AG04450 (cell line): Measurements from ENCODE around the gene FABP1. TPM values are rescaled to one million over a fixed set of nuclear protein-coding genes. Genes with fewer than 3 reads are reported as not detected.

Experiments used
- CTCF ChIA-PET: fragments of 300-600, 350-600 bp; formaldehyde crosslinking; extraction: SDS; loops from one replicate; lab custom pipeline; 2022; ENCODE audit warnings: antibody characterized with exemption, inconsistent platforms; lab: Charles Lee
- POLR2A ChIA-PET: fragments of 350-600 bp; formaldehyde crosslinking; extraction: SDS; loops from one replicate; lab custom pipeline; 2021; ENCODE audit warnings: antibody characterized with exemption, inconsistent platforms; lab: Yijun Ruan, JAX
- DNase-seq: peaks from one replicate; pipeline ENCODE4 v3.0.0-alpha.2; 2011; ENCODE audit warnings: low read depth, low spot score
- H3K27ac ChIP-seq: one replicate; pipeline ENCODE4 v1.5.1; 2012; ENCODE audit warnings: low read depth, low read length, control low read depth
- H3K27me3 ChIP-seq: one replicate; pipeline ENCODE4 v1.6.0; 2012; ENCODE audit warnings: low read length; ENCODE audit not compliant: control insufficient read depth, insufficient read depth
- H3K4me3 ChIP-seq: 2 replicates; pipeline ENCODE4 v1.5.1; 2011; ENCODE audit warnings: mild to moderate bottlenecking, low read depth, low read length, control low read depth
- H3K9me3 ChIP-seq: 2 replicates; pipeline ENCODE4 v1.5.1; 2012; ENCODE audit warnings: low read length; ENCODE audit not compliant: control insufficient read depth, insufficient read depth
- CTCF ChIP-seq: IDR thresholded peaks from 2 replicates; pipeline ENCODE4 v1.5.1; 2011; ENCODE audit warnings: low read depth, low read length, control low read depth, inconsistent platforms
- polyA plus RNA-seq: library from polyadenylated mRNA; depleted of rRNA; stranded (reverse); fragments of >200 nt; gene quantifications from 2 replicates; pipeline ENCODE4 v1.2.3, GENCODE V29; 2011

FABP1 gene
- polyA plus RNA-seq, 1 experiment, result not detected

GRCh38 chr2:88097891-88098557, 29.8 kb downstream of the FABP1 start:
- Histone ChIP-seq H3K9me3 (no peaks in the 10 kb centered on the region), H3K4me3 (no peak overlapping the region), H3K27ac (no peak overlapping the region), H3K27me3 (peaks cover 5% of the 10 kb centered on the region)
- TF ChIP-seq CTCF, result no peak
- POLR2A ChIA-PET, result no interaction called here
- no peak for DNase-seq
- CTCF ChIA-PET, result no interaction called here

GRCh38 chr2:88097192-88097591, 30.7 kb downstream of the FABP1 start:
- Histone ChIP-seq H3K27me3 (peaks cover 5% of the 10 kb centered on the region), H3K27ac (no peak overlapping the region), H3K4me3 (no peak overlapping the region), H3K9me3 (no peaks in the 10 kb centered on the region)
- DNase-seq, result no peak
- no peak for TF ChIP-seq CTCF
- ChIA-PET POLR2A (no interaction called here), CTCF (no interaction called here)

GRCh38 chr2:88096708-88097107, 31.2 kb downstream of the FABP1 start:
- DNase-seq, result no peak
- Histone ChIP-seq H3K4me3 (no peak overlapping the region), H3K27ac (no peak overlapping the region), H3K27me3 (peaks cover 5% of the 10 kb centered on the region), H3K9me3 (no peaks in the 10 kb centered on the region)
- TF ChIP-seq CTCF, result no peak
- ChIA-PET CTCF (interaction anchor here (1.7 kb wide), 1 partner anchor 36 kb away, joined by 5 read pairs; no protein-coding TSS in a partner anchor), POLR2A (no interaction called here)

DNA sequence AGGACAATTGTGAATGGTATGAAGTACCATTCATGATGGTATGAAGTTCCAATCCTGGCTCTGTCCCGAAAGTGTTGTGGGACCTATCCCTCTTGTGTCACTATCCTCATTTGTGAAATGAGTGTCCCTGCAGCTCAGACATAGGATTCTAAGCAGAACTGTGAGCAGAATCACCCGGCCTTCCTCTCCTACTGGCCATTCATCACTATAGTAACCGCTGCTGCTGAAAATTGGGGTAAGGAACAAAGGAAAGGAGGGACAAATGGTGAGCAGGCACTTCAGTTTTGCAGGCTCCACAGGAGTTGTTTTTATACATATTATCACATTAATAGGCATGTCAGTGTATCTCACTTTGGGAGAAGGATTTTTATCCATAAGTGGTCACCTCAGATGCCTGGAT, 32.8 kb downstream of the FABP1 start:
- Histone ChIP-seq H3K27me3 (peaks cover 5% of the 10 kb centered on the region), H3K4me3 (no peak overlapping the region), H3K27ac (no peak overlapping the region), H3K9me3 (no peaks in the 10 kb centered on the region)
- ChIA-PET POLR2A (no interaction called here), CTCF (interaction anchor here (1.7 kb wide), 1 partner anchor 35 kb away, joined by 5 read pairs; no protein-coding TSS in a partner anchor)
- no peak for DNase-seq
- no peak for TF ChIP-seq CTCF

GRCh38 chr2:88092773-88093172, 35.1 kb downstream of the FABP1 start:
- Histone ChIP-seq H3K27me3 (peaks cover 8% of the 10 kb centered on the region), H3K4me3 (no peak overlapping the region), H3K9me3 (no peaks in the 10 kb centered on the region), H3K27ac (no peak overlapping the region)
- TF ChIP-seq CTCF, result no peak
- ChIA-PET CTCF (interaction anchor here (1.3 kb wide), 1 partner anchor 33 kb away, joined by 3 read pairs; no protein-coding TSS in a partner anchor), POLR2A (no interaction called here)
- DNase-seq, result no peak
